AG04450 (cell line): ENCODE results near the gene SPRTN. TPM values are rescaled to one million over a fixed set of nuclear protein-coding genes. Genes with fewer than 3 reads are reported as not detected.

Source experiments
- CTCF ChIA-PET: fragments of 300-600, 350-600 bp; formaldehyde crosslinking; extraction: SDS; loops from one replicate; lab custom pipeline; 2022; ENCODE audit warnings: antibody characterized with exemption, inconsistent platforms; lab: Charles Lee
- POLR2A ChIA-PET: fragments of 350-600 bp; formaldehyde crosslinking; extraction: SDS; loops from one replicate; lab custom pipeline; 2021; ENCODE audit warnings: antibody characterized with exemption, inconsistent platforms; lab: Yijun Ruan, JAX
- DNase-seq: peaks from one replicate; pipeline ENCODE4 v3.0.0-alpha.2; 2011; ENCODE audit warnings: low read depth, low spot score
- H3K27ac ChIP-seq: one replicate; pipeline ENCODE4 v1.5.1; 2012; ENCODE audit warnings: low read depth, low read length, control low read depth
- H3K27me3 ChIP-seq: one replicate; pipeline ENCODE4 v1.6.0; 2012; ENCODE audit warnings: low read length; ENCODE audit not compliant: control insufficient read depth, insufficient read depth
- H3K4me3 ChIP-seq: 2 replicates; pipeline ENCODE4 v1.5.1; 2011; ENCODE audit warnings: mild to moderate bottlenecking, low read depth, low read length, control low read depth
- H3K9me3 ChIP-seq: 2 replicates; pipeline ENCODE4 v1.5.1; 2012; ENCODE audit warnings: low read length; ENCODE audit not compliant: control insufficient read depth, insufficient read depth
- CTCF ChIP-seq: IDR thresholded peaks from 2 replicates; pipeline ENCODE4 v1.5.1; 2011; ENCODE audit warnings: low read depth, low read length, control low read depth, inconsistent platforms
- polyA plus RNA-seq: library from polyadenylated mRNA; depleted of rRNA; stranded (reverse); fragments of >200 nt; gene quantifications from 2 replicates; pipeline ENCODE4 v1.2.3, GENCODE V29; 2011

The SPRTN gene
- polyA plus RNA-seq, 1 experiment, result 12.6 TPM

GRCh38 chr1:231351816-231352215 lies 13.7 kb downstream of the SPRTN start:
- Histone ChIP-seq H3K9me3 (no peaks in the 10 kb centered on the region), H3K4me3 (no peak overlapping the region), H3K27me3 (no peaks in the 10 kb centered on the region), H3K27ac (no peak overlapping the region)
- ChIA-PET CTCF (no interaction called here), POLR2A (no interaction called here)
- DNase-seq, result no peak
- TF ChIP-seq CTCF, result no peak

GRCh38 chr1:231353086-231353485 lies 15.0 kb downstream of the SPRTN start:
- DNase-seq, result no peak
- TF ChIP-seq CTCF, result no peak
- POLR2A ChIA-PET, result no interaction called here
- Histone ChIP-seq H3K27ac (no peak overlapping the region), H3K9me3 (no peaks in the 10 kb centered on the region), H3K27me3 (no peaks in the 10 kb centered on the region), H3K4me3 (no peak overlapping the region)
- CTCF ChIA-PET, result no interaction called here

GRCh38 chr1:231354330-231355020 lies 16.4 kb downstream of the SPRTN start:
- ChIA-PET CTCF (interaction anchor here (0.6 to 3.9 kb wide), 3 partner anchors 16 to 556 kb away, joined by 3 to 43 read pairs (median 3); partner anchors contain the start of gene SPRTN), POLR2A (interaction anchor here (1.8 kb wide), 1 partner anchor 17 kb away, joined by 4 read pairs; the partner anchor contains the start of genes EXOC8 and SPRTN)
- Histone ChIP-seq H3K9me3 (no peaks in the 10 kb centered on the region), H3K4me3 (no peak overlapping the region), H3K27me3 (no peaks in the 10 kb centered on the region), H3K27ac (no peak overlapping the region)
- no peak for TF ChIP-seq CTCF
- DNase-seq, result no peak

GRCh38 chr1:231355171-231355570 lies 17.1 kb downstream of the SPRTN start:
- Histone ChIP-seq H3K4me3 (no peak overlapping the region), H3K9me3 (no peaks in the 10 kb centered on the region), H3K27ac (peak overlapping the region; percentile 42), H3K27me3 (no peaks in the 10 kb centered on the region)
- no peak for TF ChIP-seq CTCF
- ChIA-PET POLR2A (interaction anchor here (1.8 kb wide), 1 partner anchor 17 kb away, joined by 4 read pairs; the partner anchor contains the start of genes EXOC8 and SPRTN), CTCF (interaction anchor here (0.9 to 3.9 kb wide), 3 partner anchors 17 to 236 kb away, joined by 3 to 43 read pairs (median 3); partner anchors contain the start of gene SPRTN)
- no peak for DNase-seq

- CTCF ChIA-PET, result interaction anchor here (0.5 to 3.9 kb wide), 35 partner anchors 8 to 864 kb away, joined by 3 to 43 read pairs (median 5); partner anchors contain the start of genes EXOC8 and SPRTN
- no peaks in the 10 kb centered on the region for H3K9me3 ChIP-seq
- no peak overlapping the region for H3K27ac ChIP-seq
- H3K4me3 ChIP-seq, result no peak overlapping the region
- DNase-seq, result no peak
- POLR2A ChIA-PET, result interaction anchor here (0.7 kb wide), 1 partner anchor 19 kb away, joined by 12 read pairs; the partner anchor contains the start of gene EXOC8
- H3K27me3 ChIP-seq, result no peaks in the 10 kb centered on the region
- no peak for TF ChIP-seq CTCF
Measured at GRCh38 chr1:231357187-231357772, 19.2 kb downstream of the SPRTN start.
